DLD1 (cell line): ENCODE measurements around the gene RNF175.

ENCODE experiments used
- in situ Hi-C: cut with HindIII; loops from 2 replicates; pipeline ENCODE4 v1.10.0; 2017; ENCODE audit warnings: low sequenced_read_pairs

The RNF175 gene

GRCh38 chr4:153785910-153786721, 26.3 kb upstream of the RNF175 start:
- in situ Hi-C loops = no loop called here

DNA sequence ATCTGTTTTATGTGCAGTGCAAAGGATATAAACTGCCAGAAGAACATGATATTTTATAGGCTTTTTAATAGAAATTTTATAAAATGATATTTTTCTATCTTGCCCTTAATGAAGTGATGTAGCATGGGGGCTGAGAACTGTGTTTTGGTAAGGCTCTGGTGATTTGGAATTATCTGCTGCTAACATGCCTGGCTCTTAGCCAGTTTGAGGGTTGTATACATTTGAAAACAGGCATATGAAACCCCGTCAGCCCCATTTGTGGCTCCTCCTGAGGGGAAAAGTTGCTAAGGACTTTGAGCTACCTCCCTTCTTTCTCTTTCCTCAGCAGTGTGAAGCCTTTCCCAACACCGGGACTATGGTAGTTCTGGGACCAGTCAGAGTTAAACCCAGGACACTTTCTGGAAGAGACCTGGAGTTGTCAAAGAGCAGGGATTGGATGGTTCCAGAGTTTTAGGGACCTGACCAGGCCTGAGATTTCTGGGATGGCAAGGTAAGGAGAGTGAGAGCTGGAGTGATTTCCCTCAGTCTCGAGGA, 24.4 kb upstream of the RNF175 start:
- in situ Hi-C loops = no loop called here

DNA sequence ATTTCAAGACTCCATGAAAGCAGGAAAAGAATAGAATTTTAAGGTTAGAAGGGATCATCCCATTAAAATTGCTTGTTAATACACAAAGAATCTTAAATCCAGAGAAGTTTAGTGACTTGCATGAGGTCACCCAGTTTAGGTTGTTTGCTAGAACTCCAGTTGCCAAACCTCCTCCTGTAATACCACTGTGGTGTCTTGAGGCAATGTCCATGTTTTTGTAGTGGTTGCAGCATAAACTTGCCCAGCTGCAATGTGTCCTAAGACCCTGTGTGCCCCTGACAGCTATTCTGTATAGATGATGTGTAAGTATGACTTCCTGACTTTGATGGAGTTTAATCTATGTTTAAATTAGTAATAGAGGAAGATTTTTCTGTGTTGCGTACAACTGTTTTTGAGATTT, 22.8 kb upstream of the RNF175 start:
- in situ Hi-C loops = no loop called here

GRCh38 chr4:153781717-153782416, 22.0 kb upstream of the RNF175 start:
- in situ Hi-C loops = no loop called here

DNA sequence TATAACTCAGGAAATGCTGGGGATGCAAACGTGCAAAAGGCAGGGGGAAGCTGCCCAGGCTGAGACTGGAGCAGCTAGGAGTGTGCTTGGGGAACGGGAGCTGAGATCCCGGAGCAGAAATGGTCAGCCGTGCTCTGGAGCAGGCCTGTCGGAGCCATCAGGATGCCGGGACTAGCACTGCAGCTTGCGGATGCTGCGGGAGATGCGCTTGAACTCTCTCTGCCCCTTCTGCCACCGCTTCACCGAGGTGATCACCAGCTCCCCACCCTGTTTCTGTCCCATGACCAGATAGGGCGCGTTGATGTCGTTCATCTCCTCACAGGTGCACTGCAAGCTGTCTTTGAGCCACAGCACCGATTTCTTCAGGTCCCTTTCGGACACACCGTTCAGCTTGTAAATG, 21.5 kb upstream of the RNF175 start:
- in situ Hi-C loops = no loop called here

DNA sequence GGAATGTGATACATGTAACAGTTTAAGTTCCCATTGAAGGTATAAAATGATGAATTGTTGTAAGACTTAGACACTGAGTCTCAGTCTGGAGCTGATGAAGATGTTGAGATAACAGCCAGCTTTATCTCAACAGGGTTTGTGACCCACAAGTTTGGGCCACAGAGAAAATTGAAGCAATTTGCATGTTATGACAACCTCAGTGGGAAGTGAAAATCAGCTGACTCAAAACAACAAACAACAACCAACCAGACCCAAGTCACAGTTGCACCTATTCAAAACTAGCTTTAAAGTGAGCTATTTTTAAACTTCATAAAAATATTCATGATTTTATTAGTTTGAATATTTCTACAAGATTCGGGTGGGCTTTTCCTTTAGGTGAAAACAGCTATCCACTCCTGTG, 21.1 kb upstream of the RNF175 start:
- in situ Hi-C loops = no loop called here

DNA sequence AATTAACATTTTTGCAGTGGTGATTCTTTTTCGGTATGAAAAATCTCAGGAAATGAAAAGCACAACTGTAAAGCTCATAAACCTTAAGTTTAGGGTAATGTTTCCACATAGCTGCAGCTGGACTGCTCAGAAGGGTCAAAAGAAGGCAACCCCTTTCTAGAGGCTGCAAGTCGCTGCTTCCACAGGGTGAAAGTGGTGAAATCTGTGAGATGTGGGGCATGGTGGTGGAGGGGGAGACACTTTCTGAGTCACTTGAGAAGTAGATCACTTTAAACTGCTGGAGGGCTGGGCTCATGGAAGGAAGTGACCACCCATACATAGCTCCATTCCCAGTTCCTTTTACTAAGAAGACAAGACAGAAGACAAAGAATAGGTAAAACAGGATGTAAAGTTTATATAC, 20.4 kb upstream of the RNF175 start:
- in situ Hi-C loops = no loop called here

- in situ Hi-C loops = no loop called here
These were observed 18.6 kb upstream of the RNF175 start for GRCh38 chr4:153778383-153778782.

- in situ Hi-C loops = no loop called here
These were observed 17.6 kb upstream of the RNF175 start for GRCh38 chr4:153777421-153777820.

- in situ Hi-C loops = no loop called here
These were observed 16.8 kb upstream of the RNF175 start for GRCh38 chr4:153776601-153777000.

GRCh38 chr4:153773236-153773690, 13.4 kb upstream of the RNF175 start:
- in situ Hi-C loops = no loop called here

- in situ Hi-C loops = no loop called here
These were observed 11.2 kb upstream of the RNF175 start for GRCh38 chr4:153771046-153771445.

GRCh38 chr4:153766758-153767157, 6.9 kb upstream of the RNF175 start:
- in situ Hi-C loops = no loop called here

DNA sequence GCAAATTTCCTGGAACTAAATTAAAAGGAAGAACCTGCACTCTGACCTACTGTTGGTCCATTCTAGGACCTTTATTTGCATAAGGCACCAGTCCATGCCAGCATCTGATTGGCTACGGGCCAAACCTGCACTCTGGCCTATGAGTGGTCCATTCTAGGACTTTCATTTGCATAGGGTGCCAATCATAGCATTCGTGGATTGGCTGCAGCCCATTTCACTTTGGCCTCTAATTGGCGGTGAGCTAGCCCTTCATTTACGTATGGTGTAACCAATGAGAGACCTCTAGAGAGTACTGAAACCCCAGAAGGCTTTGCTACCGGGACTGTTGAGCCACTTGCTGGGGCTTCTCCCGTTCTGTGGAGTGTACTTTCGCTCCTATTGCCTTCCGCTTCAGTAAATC, 6.1 kb upstream of the RNF175 start:
- in situ Hi-C loops = no loop called here

DNA sequence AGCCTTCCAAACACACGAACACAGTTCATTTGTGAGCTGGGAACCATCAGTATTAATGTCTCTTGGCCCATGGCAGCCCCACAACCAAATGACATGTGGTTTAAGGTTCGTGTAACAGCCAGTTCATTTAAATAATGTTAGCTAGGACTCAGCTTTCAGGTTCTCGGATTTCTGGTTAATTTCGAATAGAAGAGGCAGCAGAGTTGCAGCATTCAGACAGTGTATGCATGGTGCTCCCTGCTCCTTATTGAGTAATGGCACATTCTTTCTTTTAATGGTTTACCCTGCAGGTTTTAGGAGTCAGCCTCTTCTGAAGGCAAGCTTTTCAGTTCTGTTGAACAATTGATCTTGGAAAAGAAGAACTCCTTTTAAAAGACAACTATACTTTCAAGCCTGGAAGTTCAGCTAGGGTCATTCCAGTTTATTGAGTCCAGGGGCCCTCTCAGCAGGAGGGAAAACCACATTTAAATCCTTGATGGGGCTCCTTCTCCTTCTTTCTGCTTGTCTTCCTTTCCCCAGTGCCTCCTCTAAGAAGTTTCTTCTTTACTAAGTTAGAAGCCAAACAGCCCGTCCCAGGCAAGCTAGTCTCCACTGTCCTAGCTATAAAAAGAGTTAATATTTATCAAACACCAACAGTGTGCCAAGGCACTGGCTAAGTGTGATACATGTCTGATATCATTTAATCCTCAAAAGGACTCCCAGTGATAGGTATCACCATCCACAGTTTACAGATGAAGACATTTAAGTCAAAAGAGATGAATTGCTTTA, 5.0 kb upstream of the RNF175 start:
- in situ Hi-C loops = no loop called here

- in situ Hi-C loops = no loop called here
These were observed 3.6 kb upstream of the RNF175 start for GRCh38 chr4:153763404-153763803.

GRCh38 chr4:153758688-153759406, 977 bp downstream of the RNF175 start:
- in situ Hi-C loops = no loop called here

- in situ Hi-C loops = no loop called here
These were observed 1.7 kb downstream of the RNF175 start for GRCh38 chr4:153758136-153758535.

GRCh38 chr4:153757407-153757806, 2.4 kb downstream of the RNF175 start:
- in situ Hi-C loops = no loop called here

DNA sequence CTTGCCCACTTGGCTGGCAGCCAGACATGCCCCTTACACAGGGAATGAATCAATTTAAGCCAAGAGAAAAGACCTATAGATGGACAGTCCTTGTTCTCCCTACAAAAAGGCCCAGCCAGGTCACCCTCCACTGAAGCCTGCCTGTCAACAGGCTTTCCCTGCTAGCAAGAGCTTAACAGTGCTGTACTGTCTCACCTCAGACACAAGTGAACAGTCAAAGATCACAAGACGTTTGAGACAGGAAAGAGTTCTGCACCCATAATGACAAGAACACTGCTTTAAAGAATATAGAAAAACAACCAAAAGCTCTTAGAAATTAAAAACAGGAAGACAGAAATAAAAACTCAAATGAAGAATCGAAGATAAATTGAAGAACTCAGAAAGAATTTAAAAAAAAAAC, 4.6 kb downstream of the RNF175 start:
- in situ Hi-C loops = no loop called here
